ENCODE results near the gene SLC29A1. TPM values are rescaled to one million over a fixed set of nuclear protein-coding genes. Genes with fewer than 3 reads are reported as not detected.

Gene SLC29A1
- total and polyA plus RNA-seq, 2 donors (not counting 1 experiment from before 2014, with no cell fraction given), result 6.0 to 7.3 TPM

- Histone ChIP-seq H4K20me1 (ENCODE audit: control insufficient read depth, insufficient read depth, low read length, poor library complexity, severe bottlenecking) (peaks cover 54% of the 10 kb centered on the region), H2AFZ (ENCODE audit: insufficient read depth, low read depth, low read length, poor library complexity, severe bottlenecking) (peak overlapping the region; percentile 67), H3K4me1 (ENCODE audit: control insufficient read depth in 2 of 2, insufficient read depth in 2 of 2, low read length in 2 of 2) (peaks cover 63 to 87% of the 10 kb centered on the region in 2 donors), H3K4me3 (ENCODE audit: control extremely low read depth in 1 of 5, extremely low read depth in 1 of 5, insufficient read depth in 1 of 5, low read depth in 2 of 5, low read length in 4 of 5) (peak overlapping the region in 4 of 5 experiments; percentile 18 to 93 (median 91)), H3K4me2 (replicated peaks; ENCODE audit: low read depth, low read length, poor library complexity, severe bottlenecking) (peak overlapping the region; percentile 97), H3K9me3 (ENCODE audit: control extremely low read depth in 1 of 3, control insufficient read depth in 2 of 3, insufficient read depth in 1 of 3, low read length in 2 of 3) (no peaks in the 10 kb centered on the region), H3K36me3 (replicated peaks in 1 of 2; ENCODE audit: control extremely low read depth in 1 of 2, control insufficient read depth in 1 of 2, extremely low read depth in 1 of 2, insufficient read depth in 2 of 2, low read length in 1 of 2) (peaks cover 4 to 75% of the 10 kb centered on the region in 2 experiments), H3K9ac (ENCODE audit: low read length) (peak overlapping the region; percentile 96), H3K79me2 (ENCODE audit: control insufficient read depth, insufficient read depth, low read length) (peaks cover 34% of the 10 kb centered on the region), H3K27ac (ENCODE audit: low read length in 2 of 2) (peak overlapping the region; percentile 83 to 98), H3K27me3 (replicated peaks in 1 of 4; ENCODE audit: control extremely low read depth in 1 of 4, control insufficient read depth in 3 of 4, insufficient read depth in 4 of 4, low read length in 3 of 4) (no peaks in the 10 kb centered on the region)
- Mint-ChIP-seq H3K4me3 (peak overlapping the region; percentile 88), H3K27me3 (no peaks in the 10 kb centered on the region), H3K9me3 (ENCODE audit: insufficient read depth) (no peaks in the 10 kb centered on the region), H3K4me1 (peaks cover 92% of the 10 kb centered on the region), H3K27ac (peak overlapping the region; percentile 100)
- peak; percentile 88 for DNase-seq
- POLR2A ChIA-PET, result interaction anchor here (1.7 to 4.3 kb wide), 2 partner anchors 11 to 34 kb away, joined by 11 to 87 read pairs; partner anchors contain the start of genes HSP90AB1 and SLC29A1
- CTCF ChIA-PET, result interaction anchor here (1.3 to 5.0 kb wide), 4 partner anchors 10 to 80 kb away, joined by 4 to 68 read pairs (median 18); partner anchors contain the start of genes AARS2 and HSP90AB1
- intact Hi-C loops (cut with micrococcal nuclease), result loop anchor here (1.0 to 5.0 kb wide), 3 partner anchors 7 to 631 kb away; partner anchors contain the start of genes GTPBP2, HSP90AB1 and NFKBIE
- WGBS (ENCODE audit: insufficient coverage), result 21% methylated on average over 12 of the region's 15 CpGs
- TF ChIP-seq CTCF (IDR thresholded peaks at IDR 0.05) (peak; percentile 5), EZH2 (IDR thresholded peaks at IDR 0.05; ENCODE audit: borderline replicate concordance, insufficient read depth, low read depth, low read length, poor library complexity, severe bottlenecking) (no peak)
- ATAC-seq (ENCODE audit: low read depth), result peak; percentile 11
These were observed 34.4 kb downstream of the SLC29A1 start for GRCh38 chr6:44257753-44258324.
